Fibroblast of the aortic adventitia (primary cell): ENCODE results near the gene ZNF502. TPM values are rescaled to one million over a fixed set of nuclear protein-coding genes. Genes with fewer than 3 reads are reported as not detected.
"Not testable (repeated sequence)": the region's sequence is repeated elsewhere in the genome, so short reads cannot be mapped to it uniquely, and the experiment has no call there.

Experiments
- DNase-seq: peaks from one replicate; pipeline ENCODE4 v3.0.0-alpha.2; 2010; ENCODE audit warnings: low read depth
- H3K4me3 ChIP-seq: 2 replicates; pipeline ENCODE4 v1.5.1; 2011; ENCODE audit warnings: low read depth, mild to moderate bottlenecking, control low read depth, low read length, moderate library complexity
- CTCF ChIP-seq: IDR thresholded peaks from 2 replicates; pipeline ENCODE4 v1.5.1; 2011; ENCODE audit warnings: mild to moderate bottlenecking, low read length, control low read depth, inconsistent platforms; ENCODE audit not compliant: insufficient read depth
- total RNA-seq: library from RNA; depleted of rRNA; stranded (reverse); fragments of >200 nt; gene quantifications from 2 replicates; pipeline ENCODE4 v1.2.3, GENCODE V29; 2012; ENCODE audit warnings: low replicate concordance

ZNF502 gene
- 4.7 and 6.0 TPM in 2 replicates for total RNA-seq

GRCh38 chr3:44712455-44713075, at the start of gene ZNF502:
TSS of gene ZNF502 (plus strand) at chr3:44712660. CDS start at chr3:44720262, 7,602 bp downstream.
- peak; percentile 90 for DNase-seq
- H3K4me3 ChIP-seq: peak within 1 kb of the TSS; percentile 97
- TF ChIP-seq CTCF: peak; percentile 43

- DNase-seq: no peak
- H3K4me3 ChIP-seq: no peak overlapping the region
- TF ChIP-seq CTCF: no peak
These were observed 47.3 kb upstream of the ZNF502 start for GRCh38 chr3:44665173-44665572.

GRCh38 chr3:44666346-44666745, 46.1 kb upstream of the ZNF502 start:
- TF ChIP-seq CTCF: no peak
- no peak overlapping the region for H3K4me3 ChIP-seq
- no peak for DNase-seq

- no peak for DNase-seq
- TF ChIP-seq CTCF: no peak
These were observed 42.7 kb upstream of the ZNF502 start for GRCh38 chr3:44669760-44670159.

GRCh38 chr3:44673466-44673865, 39.0 kb upstream of the ZNF502 start:
- H3K4me3 ChIP-seq, DNase-seq: not testable (repeated sequence)

More at GRCh38 chr3:44669760-44670159, 42.7 kb upstream of the ZNF502 start:
- no peak overlapping the region for H3K4me3 ChIP-seq

- no peak for DNase-seq
- no peak for TF ChIP-seq CTCF
- H3K4me3 ChIP-seq: no peak overlapping the region
These were observed 38.2 kb upstream of the ZNF502 start for GRCh38 chr3:44674211-44674610.

- H3K4me3 ChIP-seq: no peak overlapping the region
- no peak for DNase-seq
These were observed 33.9 kb upstream of the ZNF502 start for GRCh38 chr3:44678480-44679116.

More at GRCh38 chr3:44678480-44679116, 33.9 kb upstream of the ZNF502 start:
- TF ChIP-seq CTCF: no peak
